Panc1 (cell line): ENCODE data around the gene PPM1N. TPM values are rescaled to one million over a fixed set of nuclear protein-coding genes. Genes with fewer than 3 reads are reported as not detected.
A peak's percentile ranks its signal among the peaks of the same experiment; 100 is the strongest.

Source experiments
- ATAC-seq: fragments of 200-7000 bp; cut with Tn5 transposase; 2 replicates; pipeline ENCODE4 v1.9.1; 2020; ENCODE audit warnings: mild to moderate bottlenecking, moderate library complexity
- BruUV-seq: library from RNA; stranded (reverse); fragments of 400-500 nt; replicated peaks from 2 replicates; lab custom pipeline; 2021; lab: Mats Ljungman, UMichigan
- CTCF ChIA-PET: fragments of 300-600 bp; sonication (Branson Sonifier 250); formaldehyde crosslinking; loops from one replicate; lab custom pipeline; 2022; ENCODE audit warnings: antibody characterized with exemption; lab: Charles Lee
- POLR2A ChIA-PET: fragments of 300-600 bp; sonication (Branson Sonifier 250); formaldehyde crosslinking; loops from one replicate; lab custom pipeline; 2022; ENCODE audit warnings: antibody characterized with exemption; lab: Charles Lee
- DNase-seq: peaks from one replicate; pipeline ENCODE4 v3.0.0-alpha.2; 2010; ENCODE audit warnings: low read depth, low spot score
- H3K27ac ChIP-seq: 2 replicates; pipeline ENCODE4 v1.5.1; 2011; ENCODE audit warnings: mild to moderate bottlenecking, low read length, inconsistent platforms
- H3K27me3 ChIP-seq: fragments of 200-500 bp; sonication (Bioruptor generic); 2 replicates; pipeline ENCODE4 v1.6.0; 2014; ENCODE audit warnings: low read length, inconsistent platforms; ENCODE audit not compliant: control insufficient read depth, insufficient read depth
- H3K36me3 ChIP-seq: fragments of 200-500 bp; sonication (Bioruptor generic); 2 replicates; pipeline ENCODE4 v1.5.1; 2014; ENCODE audit warnings: inconsistent platforms, mild to moderate bottlenecking, low read length, moderate library complexity; ENCODE audit not compliant: control insufficient read depth, insufficient read depth
- H3K4me1 ChIP-seq: 2 replicates; pipeline ENCODE4 v1.5.1; 2011; ENCODE audit warnings: inconsistent platforms, mild to moderate bottlenecking, low read length, moderate library complexity; ENCODE audit not compliant: control insufficient read depth, insufficient read depth
- H3K4me3 ChIP-seq, 2 experiments: 2 replicates each; pipeline ENCODE4 v1.5.1; 2011 to 2012; ENCODE audit warnings: low read depth in 2 of 2, low read length in 2 of 2, mild to moderate bottlenecking in 2 of 2, inconsistent platforms in 1 of 2, moderate library complexity in 1 of 2
- H3K9me3 ChIP-seq: fragments of 200-500 bp; sonication (Bioruptor generic); 2 replicates; pipeline ENCODE4 v1.5.1; 2014; ENCODE audit warnings: low read depth, mild to moderate bottlenecking, inconsistent platforms, low read length, moderate library complexity; ENCODE audit not compliant: control insufficient read depth, insufficient read depth
- CTCF ChIP-seq: fragments of 450-650 bp; IDR thresholded peaks from 2 replicates; pipeline ENCODE4 v1.5.1; 2017; ENCODE audit warnings: mild to moderate bottlenecking
- POLR2AphosphoS5 ChIP-seq: IDR thresholded peaks from 2 replicates; pipeline ENCODE4 v1.6.1; 2012; ENCODE audit warnings: mild to moderate bottlenecking, low read depth, low read length, moderate library complexity
- REST ChIP-seq, 2 experiments: IDR thresholded peaks; 2 replicates each; pipeline ENCODE4 v1.6.1; 2011 to 2012; ENCODE audit warnings: low read depth in 2 of 2, control low read depth in 1 of 2, low read length in 1 of 2, mild to moderate bottlenecking in 1 of 2, moderate library complexity in 1 of 2; ENCODE audit not compliant: insufficient read depth in 1 of 2
- SIN3A ChIP-seq: IDR thresholded peaks from 2 replicates; pipeline ENCODE4 v1.6.1; 2012; ENCODE audit warnings: low read depth, mild to moderate bottlenecking, low read length, moderate library complexity, borderline replicate concordance; ENCODE audit not compliant: insufficient read depth
- TCF7L2 ChIP-seq: IDR thresholded peaks from 2 replicates; pipeline ENCODE4 v1.6.1; 2011; ENCODE audit warnings: mild to moderate bottlenecking, low read depth, low read length, inconsistent platforms
- in situ Hi-C: cut with HindIII; loops from 2 replicates; pipeline ENCODE4 v1.10.0; 2016; ENCODE audit warnings: low sequenced_read_pairs, low pct_unique_long_range_greater_than_20kb
- intact Hi-C: fragments of 100-400 bp; cut with micrococcal nuclease; formaldehyde crosslinking; loops from one replicate; pipeline ENCODE4 v1.10.0; 2022; ENCODE audit not compliant: unreplicated experiment
- total RNA-seq: library from RNA; stranded (reverse); gene quantifications from one replicate; pipeline ENCODE4 v1.2.1, GENCODE V29; 2021; ENCODE audit not compliant: unreplicated experiment

Gene PPM1N
- total RNA-seq, 1 experiment from 2014 or later, result 3.3 TPM

- H3K36me3 ChIP-seq, result peaks cover 4% of the 10 kb centered on the region; the same call in 1 of the 2 replicates
- no peak for ATAC-seq
- H3K9me3 ChIP-seq, result no peaks in the 10 kb centered on the region
- H3K27ac ChIP-seq, result no peak overlapping the region
- BruUV-seq, result no TSS peak
- no peak for TF ChIP-seq REST (IDR thresholded peaks at IDR 0.05; ENCODE audit: insufficient read depth in 1 of 2, low read depth in 2 of 2, low read length in 1 of 2)
- no peak for TF ChIP-seq TCF7L2
- TF ChIP-seq CTCF, result no peak
- no peak for TF ChIP-seq SIN3A
- TF ChIP-seq POLR2AphosphoS5, result no peak
- CTCF ChIA-PET, result no interaction called here
- no peaks in the 10 kb centered on the region for H3K27me3 ChIP-seq
- H3K4me1 ChIP-seq, result no peaks in the 10 kb centered on the region
- intact Hi-C loops (no loop called here), in situ Hi-C loops (no loop called here)
- POLR2A ChIA-PET, result no interaction called here
- no peak overlapping the region for H3K4me3 ChIP-seq
- DNase-seq, result no peak
These were observed 5.7 kb downstream of the PPM1N start for GRCh38 chr19:45503909-45504308.

GRCh38 chr19:45505151-45505995, 7.1 kb downstream of the PPM1N start:
- ATAC-seq, result no peak
- ChIA-PET CTCF (interaction anchor here (0.7 kb wide), 1 partner anchor 65 kb away, joined by 4 read pairs; no protein-coding TSS in a partner anchor), POLR2A (no interaction called here)
- no peaks in the 10 kb centered on the region for H3K27me3 ChIP-seq
- in situ Hi-C loops, result no loop called here
- TF ChIP-seq TCF7L2, result no peak
- no peak for TF ChIP-seq CTCF
- no TSS peak for BruUV-seq
- no peaks in the 10 kb centered on the region for H3K9me3 ChIP-seq
- peak overlapping the region in 1 of 2 experiments; percentile 88; a peak in 2 of 4 replicates for H3K4me3 ChIP-seq
- H3K4me1 ChIP-seq, result peaks cover 2% of the 10 kb centered on the region; the same call in 1 of the 2 replicates
- peaks cover 6% of the 10 kb centered on the region; the same call in 1 of the 2 replicates for H3K36me3 ChIP-seq
- no peak for DNase-seq
- intact Hi-C loops, result no loop called here
- peak overlapping the region; percentile 93 for H3K27ac ChIP-seq
